ENCODE measurements around the gene DLG2. TPM values are rescaled to one million over a fixed set of nuclear protein-coding genes. Genes with fewer than 3 reads are reported as not detected.

Gene DLG2
- total RNA-seq, 4 donors from 2014 or later = 11.0 to 34.2 (median 19.8) TPM

GRCh38 chr11:85643191-85643614 lies 16.1 kb upstream of the DLG2 start:
- TF ChIP-seq CTCF (IDR thresholded peaks at IDR 0.05) (no peak), POLR2A (IDR thresholded peaks at IDR 0.05) (no peak), EP300 (IDR thresholded peaks at IDR 0.05) (no peak), POLR2AphosphoS5 (IDR thresholded peaks at IDR 0.05) (no peak)
- no peak for ATAC-seq
- no peaks in the 10 kb centered on the region for H3K9me3 ChIP-seq
- H3K4me1 ChIP-seq = peaks cover 0 to 11% (median 0%) of the 10 kb centered on the region in 3 donors
- no peaks in the 10 kb centered on the region for H3K27me3 ChIP-seq
- no peak overlapping the region for H3K27ac ChIP-seq
- WGBS, 2 donors (ENCODE audit: low coverage in 1 of 2) = 0 to 20% methylated on average over 1 of the region's 2 CpGs
- no peak overlapping the region for H3K4me3 ChIP-seq
- H3K36me3 ChIP-seq = peaks cover 0 to 9% of the 10 kb centered on the region in 2 donors

GRCh38 chr11:85634747-85635146 lies 7.6 kb upstream of the DLG2 start:
- H3K9me3 ChIP-seq = no peaks in the 10 kb centered on the region
- no peak for TF ChIP-seq POLR2A (IDR thresholded peaks at IDR 0.05)
- 63 to 89% methylated on average over 3 of the region's 3 CpGs for WGBS, 2 donors (ENCODE audit: low coverage in 1 of 2)
- no peak overlapping the region for H3K27ac ChIP-seq
- no peak for ATAC-seq
- no peaks in the 10 kb centered on the region for H3K27me3 ChIP-seq
- H3K36me3 ChIP-seq = peaks cover 6 to 71% of the 10 kb centered on the region in 2 donors
- peaks cover 0 to 14% (median under 1%) of the 10 kb centered on the region in 3 donors for H3K4me1 ChIP-seq
- no peak overlapping the region for H3K4me3 ChIP-seq

- TF ChIP-seq EP300 (IDR thresholded peaks at IDR 0.05) (no peak), POLR2AphosphoS5 (IDR thresholded peaks at IDR 0.05) (no peak), CTCF (IDR thresholded peaks at IDR 0.05) (no peak), POLR2A (IDR thresholded peaks at IDR 0.05) (no peak)
- Histone ChIP-seq H3K27me3 (no peaks in the 10 kb centered on the region), H3K36me3 (peaks cover 0 to 20% of the 10 kb centered on the region in 2 donors), H3K4me1 (peaks cover 5 to 52% (median 7%) of the 10 kb centered on the region in 3 donors), H3K9me3 (no peaks in the 10 kb centered on the region), H3K4me3 (peak overlapping the region; percentile 78 to 79), H3K27ac (peak overlapping the region; percentile 65 to 96 (median 95))
- 0 to 1% methylated on average over 11 to 13 of the region's 13 CpGs for WGBS, 2 donors (ENCODE audit: low coverage in 1 of 2)
- peak; percentile 5 for ATAC-seq
These were observed 1.7 kb upstream of the DLG2 start for GRCh38 chr11:85628771-85629341.

GRCh38 chr11:85627998-85628770 lies 1.0 kb upstream of the DLG2 start, which contains the start of gene TMEM126B:
TMEM126B (plus strand) TSS chr11:85628593; CDS start chr11:85628608, 15 bp downstream.
- TF ChIP-seq POLR2AphosphoS5 (IDR thresholded peaks at IDR 0.05) (peak; percentile 95), EP300 (IDR thresholded peaks at IDR 0.05) (no peak), POLR2A (IDR thresholded peaks at IDR 0.05) (peak; percentile 78 to 84), CTCF (IDR thresholded peaks at IDR 0.05) (no peak)
- H3K9me3 ChIP-seq = no peaks in the 10 kb centered on the region
- peak within 1 kb of the TSS; percentile 78 to 79 for H3K4me3 ChIP-seq
- WGBS, 2 donors (ENCODE audit: low coverage in 1 of 2) = 0% methylated on average over 10 to 12 of the region's 41 CpGs
- H3K36me3 ChIP-seq = peaks cover 0 to 19% of the 10 kb centered on the region in 2 donors
- peaks cover 5 to 52% (median 7%) of the 10 kb centered on the region in 3 donors for H3K4me1 ChIP-seq
- H3K27ac ChIP-seq = peak within 1 kb of the TSS; percentile 91 to 96 (median 95)
- H3K27me3 ChIP-seq = no peaks in the 10 kb centered on the region
- ATAC-seq = peak; percentile 99

- ATAC-seq = no peak
- Histone ChIP-seq H3K4me1 (peaks cover 5 to 52% (median 7%) of the 10 kb centered on the region in 3 donors), H3K4me3 (peak overlapping the region; percentile 78 to 79), H3K36me3 (peaks cover 0 to 10% of the 10 kb centered on the region in 2 donors), H3K27me3 (no peaks in the 10 kb centered on the region), H3K9me3 (no peaks in the 10 kb centered on the region), H3K27ac (peak overlapping the region; percentile 91 to 96 (median 95))
- no peak for TF ChIP-seq POLR2AphosphoS5 (IDR thresholded peaks at IDR 0.05)
- TF ChIP-seq CTCF (IDR thresholded peaks at IDR 0.05) = no peak
- no peak for TF ChIP-seq POLR2A (IDR thresholded peaks at IDR 0.05)
- no peak for TF ChIP-seq EP300 (IDR thresholded peaks at IDR 0.05)
- 15 to 17% methylated on average over 2 of the region's 2 CpGs for WGBS, 2 donors (ENCODE audit: low coverage in 1 of 2)
These were observed 648 bp downstream of the DLG2 start for GRCh38 chr11:85626496-85626895.
